Peyer's patch (tissue), 4 donors: ENCODE measurements around the gene STX12.

ENCODE experiments used
- CTCF ChIP-seq, 6 experiments: fragments of 450-650 bp in 4 of 6; fragments of 200-600 bp in 2 of 6; sonication (generic) in 1 of 6; IDR thresholded peaks; one replicate each; pipeline ENCODE4 v1.5.1; 2017 to 2019; ENCODE audit warnings: antibody characterized with exemption in 6 of 6, mild to moderate bottlenecking in 3 of 6, moderate library complexity in 1 of 6
- POLR2A ChIP-seq, 2 donors: fragments of 450-650 bp; IDR thresholded peaks; one replicate each; pipeline ENCODE4 v1.5.1; 2017; ENCODE audit warnings: antibody characterized with exemption in 2 of 2, mild to moderate bottlenecking in 2 of 2, moderate library complexity in 2 of 2

- TF ChIP-seq POLR2A (IDR thresholded peaks at IDR 0.05) = no peak
- TF ChIP-seq CTCF (IDR thresholded peaks at IDR 0.05) = no peak
Measured at GRCh38 chr1:27823784-27824183, 50.8 kb downstream of the STX12 start.
